ENCODE measurements around the gene MYL4. TPM values are rescaled to one million over a fixed set of nuclear protein-coding genes. Genes with fewer than 3 reads are reported as not detected.

The MYL4 gene
- 34.5 TPM for total RNA-seq

DNA sequence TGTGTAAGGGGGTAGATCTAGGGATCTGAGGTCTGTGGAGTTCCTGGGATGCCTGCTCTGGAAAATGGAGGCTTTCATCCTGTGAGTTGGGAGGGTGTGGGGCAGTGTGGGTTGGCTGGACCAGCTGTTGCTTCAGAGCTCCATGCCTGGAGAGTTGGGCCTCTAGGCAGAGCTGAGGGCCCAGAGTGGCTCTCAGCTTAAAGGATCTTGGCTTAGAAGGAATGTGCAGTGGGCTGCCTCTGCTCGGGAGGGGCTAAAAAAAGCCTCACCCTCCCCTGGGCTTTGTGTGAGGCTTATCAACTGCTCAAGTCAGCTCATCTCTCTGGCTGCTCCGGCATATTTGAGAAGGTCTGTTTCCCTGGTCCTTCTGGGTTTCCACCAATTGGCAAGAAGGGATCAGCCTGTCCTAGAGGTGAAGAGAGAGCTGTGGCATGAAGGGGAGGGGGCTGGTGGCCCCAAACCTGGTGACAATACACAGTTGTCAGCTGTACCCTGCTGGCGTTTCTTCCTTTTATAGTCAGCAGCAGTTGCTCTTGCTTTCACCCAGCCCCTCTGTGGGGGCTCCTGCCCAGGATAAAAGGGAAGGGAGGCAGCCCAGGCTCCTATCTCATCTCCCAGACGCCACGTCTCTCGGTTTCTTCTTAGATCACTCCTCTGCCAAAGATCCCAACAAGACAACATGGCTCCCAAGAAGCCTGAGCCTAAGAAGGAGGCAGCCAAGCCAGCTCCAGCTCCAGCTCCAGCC is at the start of gene MYL4:
MYL4 (plus strand) TSS at position 605 of the 745 bp plus-strand sequence; CDS start at position 680, 75 bp downstream.

GRCh38 chr17:47188876-47189731 is 20.0 kb upstream of the MYL4 start, which contains the start of gene CDC27:
TSS of gene CDC27 (minus strand) at chr17:47189295. CDS start at chr17:47189172, 123 bp downstream.

GRCh38 chr17:47253541-47254402 is 44.6 kb downstream of the MYL4 start, which contains the start of gene ITGB3:
TSS of gene ITGB3 (plus strand) at chr17:47253827. CDS start at chr17:47253862, 35 bp downstream.

Other genes starting within 250 kb of the MYL4 start
- not detected for gene RPRML, start 230.1 kb upstream of the MYL4 start, total RNA-seq
- 96.0 TPM for gene CDC27, start 20.1 kb upstream of the MYL4 start, total RNA-seq
- 18.4 TPM for gene ITGB3, start 44.5 kb downstream of the MYL4 start, total RNA-seq
- 24.7 TPM for gene EFCAB13, start 114.6 kb downstream of the MYL4 start, total RNA-seq

Data from camera-type eye (tissue), 1 donor.